GM13977 (cell line): ENCODE data around the gene HAGHL.
"Not testable (repeated sequence)": the region's sequence is repeated elsewhere in the genome, so short reads cannot be mapped to it uniquely, and the experiment has no call there.

Experiments
- DNase-seq: peaks from one replicate; pipeline ENCODE4 v3.0.0; 2012; ENCODE audit warnings: low spot score
- CTCF ChIP-seq: IDR thresholded peaks from 2 replicates; pipeline ENCODE4 v1.5.1; 2012; ENCODE audit warnings: mild to moderate bottlenecking, control low read depth; ENCODE audit not compliant: insufficient read depth; ENCODE audit errors: extremely low read depth, missing control alignments
- in situ Hi-C: fragments of 300-500 bp; cut with MboI; formaldehyde crosslinking; loops from one replicate; pipeline ENCODE4 v1.12.0; 2022; ENCODE audit warnings: low sequenced_read_pairs, low pct_unique_long_range_greater_than_20kb, mixed read lengths, inconsistent platforms; ENCODE audit not compliant: unreplicated experiment

The HAGHL gene

DNA sequence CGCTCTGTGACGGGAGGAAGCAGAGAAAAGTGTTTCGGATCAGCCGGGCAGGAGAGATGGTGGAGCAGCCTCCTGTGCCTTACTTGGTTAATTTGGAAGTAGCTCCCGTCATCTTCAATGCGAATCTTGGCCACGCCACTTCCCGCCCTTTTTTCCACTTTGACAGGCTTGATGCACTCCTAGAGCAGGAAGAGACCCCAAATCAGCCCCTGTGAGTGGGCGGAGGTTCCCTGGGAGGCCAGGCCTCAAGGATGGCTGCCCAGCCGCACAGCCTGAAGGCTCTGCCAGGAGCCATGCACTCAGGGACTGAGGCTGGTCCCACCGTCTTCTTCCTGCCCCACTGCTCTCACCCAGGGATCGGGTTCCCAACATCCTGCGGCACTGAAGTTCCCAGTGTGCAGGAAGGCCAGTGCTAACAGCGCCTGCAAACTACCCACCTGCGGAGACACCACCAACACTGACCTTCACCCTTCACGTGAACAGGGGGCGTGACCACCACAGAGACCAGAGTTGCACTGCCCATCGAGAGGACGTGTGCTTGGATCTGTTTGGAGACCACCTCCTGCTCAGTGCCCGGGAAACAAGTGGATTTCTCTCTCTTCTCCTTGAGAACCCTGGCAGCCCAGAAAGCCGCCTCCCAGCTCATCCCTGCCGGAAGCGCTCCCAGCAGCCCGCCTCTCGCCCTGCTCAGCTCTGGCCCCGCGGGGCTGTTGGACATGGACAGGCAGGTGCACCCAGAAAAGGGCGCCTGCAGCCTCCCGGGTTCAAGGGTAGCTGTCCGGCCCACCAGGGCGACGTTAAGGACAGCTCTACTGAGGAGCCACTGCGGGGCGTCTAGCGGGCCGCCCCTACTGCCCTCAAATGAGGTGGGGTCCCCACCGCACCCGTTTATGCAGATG, 12.9 kb downstream of the HAGHL start:
- in situ Hi-C loops = no loop called here
- DNase-seq = no peak
- TF ChIP-seq CTCF = no peak

DNA sequence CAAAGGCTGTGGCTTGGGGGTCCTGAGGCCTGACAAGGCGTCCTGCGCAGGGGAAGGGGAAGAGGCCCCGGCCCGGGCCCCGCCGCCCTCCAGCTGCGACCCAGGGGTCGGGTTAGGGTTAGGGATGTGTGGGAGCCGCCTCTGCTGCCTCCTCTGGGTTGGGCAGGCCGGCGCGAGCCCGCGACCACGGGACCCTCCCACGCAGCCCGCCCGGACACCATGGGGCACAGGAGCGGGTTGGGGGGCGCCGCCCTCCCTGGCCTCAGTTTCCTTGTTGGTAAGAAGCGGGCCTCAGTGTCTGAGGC, 13.5 kb downstream of the HAGHL start:
- DNase-seq = no peak
- in situ Hi-C loops = no loop called here
- TF ChIP-seq CTCF = no peak

DNA sequence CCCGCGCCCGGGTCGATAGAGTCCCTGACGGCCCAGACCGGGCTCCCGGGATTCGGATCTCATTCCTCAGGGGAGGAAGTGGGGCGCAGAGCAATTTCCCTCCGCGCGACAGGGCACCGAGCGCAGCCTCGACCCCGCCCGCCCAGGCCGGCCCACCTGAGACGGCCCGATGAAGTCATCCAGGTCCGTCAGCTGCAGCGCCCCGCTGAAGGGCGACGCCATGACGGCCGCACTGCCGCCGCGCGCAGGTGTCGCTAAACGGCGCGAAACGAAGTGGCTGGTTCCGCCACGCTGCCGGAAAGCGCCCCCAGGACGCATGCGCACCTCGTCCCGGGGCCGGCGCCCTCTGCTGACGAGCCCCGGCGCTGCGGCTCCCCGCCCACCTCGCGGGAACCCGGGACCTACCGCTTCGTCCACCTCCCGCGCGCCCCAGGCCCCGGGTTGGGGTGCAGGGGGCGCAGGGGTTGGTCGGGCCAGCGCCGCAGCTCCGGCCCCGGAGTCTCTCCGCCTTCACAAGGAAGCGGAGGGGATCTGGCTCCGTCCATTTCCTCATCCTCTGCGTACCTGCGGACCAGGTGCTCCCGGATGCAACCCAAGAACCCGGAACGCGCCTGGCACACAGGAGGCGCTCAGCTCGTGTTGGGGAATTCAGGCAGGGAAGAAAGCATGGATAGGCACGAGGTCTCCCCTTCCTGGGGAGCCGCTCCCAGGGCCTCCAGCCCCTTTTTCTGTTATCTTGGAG, 14.0 kb downstream of the HAGHL start, which contains the start of gene CIAO3:
Gene CIAO3, minus strand, starts transcription at position 234 of the 742 bp plus-strand sequence. Its CDS starts 12 bp downstream, at position 222.
- in situ Hi-C loops = no loop called here
- peak; percentile 98 for TF ChIP-seq CTCF
- peak; percentile 98 for DNase-seq

DNA sequence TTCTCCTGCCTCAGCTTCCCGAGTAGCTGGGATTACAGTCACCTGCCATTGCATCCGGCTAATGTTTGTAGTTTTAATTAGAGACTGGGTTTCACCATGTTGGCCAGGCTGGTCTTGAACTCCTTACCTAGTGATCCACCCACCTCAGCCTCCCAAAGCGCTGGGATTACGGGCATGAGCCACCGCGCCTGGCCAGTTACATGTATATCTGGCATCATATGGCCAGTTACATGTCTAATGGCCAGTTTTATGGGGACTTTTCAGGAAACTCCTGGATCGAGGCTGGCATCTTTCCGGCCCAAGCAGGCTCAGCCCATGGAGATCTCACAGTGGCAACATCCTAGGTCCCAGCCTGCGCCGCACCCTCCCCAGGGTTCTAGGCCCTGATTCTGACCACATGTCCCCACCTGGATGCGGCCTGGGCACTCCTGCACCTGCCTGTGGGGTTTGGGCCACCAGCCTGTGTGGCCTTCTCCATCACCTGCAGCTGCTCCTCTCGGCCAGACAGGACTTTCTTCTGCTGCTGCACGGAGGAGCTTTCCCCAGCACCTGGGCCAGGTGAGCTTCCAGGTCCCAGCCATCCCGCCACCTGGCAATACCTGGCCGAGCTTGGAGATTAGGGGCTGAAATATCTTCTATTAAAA, 15.2 kb downstream of the HAGHL start:
- DNase-seq = no peak
- TF ChIP-seq CTCF = no peak
- in situ Hi-C loops = no loop called here

GRCh38 chr16:742894-743293, 16.0 kb downstream of the HAGHL start:
- in situ Hi-C loops, DNase-seq: not testable (repeated sequence)

DNA sequence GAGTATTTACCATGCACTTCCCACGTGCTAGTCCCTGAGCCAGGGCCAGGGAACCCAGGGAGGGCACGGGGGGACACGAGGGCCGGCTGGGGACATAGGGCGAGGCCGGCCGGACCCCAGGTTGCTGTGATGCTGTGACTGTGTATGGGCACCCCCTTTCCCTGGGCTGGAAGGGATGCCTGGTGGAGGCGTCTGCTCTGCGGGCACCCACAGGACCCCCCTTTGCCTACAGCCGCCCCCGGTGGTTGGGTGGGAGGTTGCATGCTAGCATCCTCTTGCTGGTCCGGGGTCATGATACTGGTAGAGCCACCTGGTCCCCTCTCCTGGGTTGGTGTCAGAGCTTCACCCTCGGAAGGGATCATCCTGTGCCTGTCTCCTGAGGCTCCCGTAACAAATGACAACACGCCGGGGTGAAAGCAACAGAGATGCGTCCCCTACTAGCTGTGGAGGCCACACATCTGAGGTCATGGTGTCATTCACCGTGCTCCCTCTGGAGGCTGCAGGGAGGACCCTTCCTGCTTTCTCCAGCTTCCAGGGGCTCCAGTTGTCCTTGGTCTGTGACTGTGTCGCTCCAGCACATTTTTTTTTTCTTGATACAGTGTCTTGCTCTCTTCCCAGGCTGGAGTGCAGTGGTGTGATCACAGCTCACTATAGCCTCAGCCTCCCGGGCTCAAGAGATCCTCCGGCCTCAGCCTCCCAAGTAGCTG, 17.0 kb downstream of the HAGHL start:
- no peak for DNase-seq
- TF ChIP-seq CTCF = no peak
- in situ Hi-C loops = no loop called here
